HCT116 (cell line): ENCODE results near the gene PCDH10. TPM values are rescaled to one million over a fixed set of nuclear protein-coding genes. Genes with fewer than 3 reads are reported as not detected.

Experiments
- ATAC-seq: fragments of 200-7000 bp; cut with Tn5 transposase; 2 replicates; pipeline ENCODE4 v1.9.1; 2020; ENCODE audit warnings: mild to moderate bottlenecking, moderate library complexity
- BruUV-seq: library from RNA; stranded (reverse); fragments of 400-500 nt; replicated peaks from 2 replicates; lab custom pipeline; 2021; lab: Mats Ljungman, UMichigan
- CTCF ChIA-PET: fragments of 300-600 bp; sonication (Branson Sonifier 250); formaldehyde crosslinking; loops from one replicate; lab custom pipeline; 2021; ENCODE audit warnings: antibody characterized with exemption; lab: Charles Lee
- POLR2A ChIA-PET: fragments of 300-600, 350-600 bp; sonication (Branson Sonifier 250); formaldehyde crosslinking; loops from one replicate; lab custom pipeline; 2021; ENCODE audit warnings: antibody characterized with exemption; lab: Charles Lee
- RAD21 ChIA-PET, 2 experiments: fragments of 300-600 bp; sonication (Branson Sonifier 250); formaldehyde crosslinking; loops; one replicate each; lab custom pipeline; 2023; ENCODE audit warnings: low total read pairs in 2 of 2; ENCODE audit not compliant: uncharacterized antibody in 2 of 2, unreplicated experiment in 2 of 2, low non-redundant PET in 1 of 2; lab: Charles Lee
- DNase-seq: peaks from one replicate; pipeline ENCODE4 v3.0.0-alpha.2; 2010; ENCODE audit warnings: low read depth, low spot score
- H2AFZ ChIP-seq: fragments of 200-600 bp; shearing (Covaris generic), sonication (generic); 2 replicates; pipeline ENCODE4 v1.6.1; 2017; ENCODE audit warnings: low read depth, mixed run types, mixed read lengths, antibody characterized with exemption, low read length; ENCODE audit not compliant: poor library complexity, severe bottlenecking
- H3K27ac ChIP-seq: 2 replicates; pipeline ENCODE4 v1.5.1; 2012; ENCODE audit warnings: low read depth, low read length
- H3K27me3 ChIP-seq: fragments of 200-600 bp; sonication (generic); 2 replicates; pipeline ENCODE4 v1.6.1; 2016; ENCODE audit warnings: mixed run types, low read length, mixed read lengths; ENCODE audit not compliant: insufficient read depth
- H3K36me3 ChIP-seq, 2 experiments: fragments of 200-500 bp in 1 of 2; fragments of 200-600 bp in 1 of 2; sonication (Bioruptor generic) in 1 of 2; sonication (generic) in 1 of 2; 2 replicates each; pipeline versions ENCODE4 v1.5.1 to v1.6.1; 2014 to 2016; ENCODE audit warnings: low read length in 2 of 2, inconsistent platforms in 1 of 2, mixed read lengths in 1 of 2, mixed run types in 1 of 2; ENCODE audit not compliant: insufficient read depth in 2 of 2, control insufficient read depth in 1 of 2
- H3K4me1 ChIP-seq, 2 experiments: fragments of 200-600 bp in 1 of 2; sonication (generic) in 1 of 2; 2 replicates each; pipeline versions ENCODE4 v1.5.1 to v1.6.1; 2012 to 2017; ENCODE audit warnings: low read length in 2 of 2, inconsistent platforms in 1 of 2, mild to moderate bottlenecking in 1 of 2, mixed read lengths in 1 of 2, mixed run types in 1 of 2, moderate library complexity in 1 of 2; ENCODE audit not compliant: insufficient read depth in 2 of 2, control insufficient read depth in 1 of 2
- H3K4me2 ChIP-seq: fragments of 200-600 bp; sonication (generic); 2 replicates; pipeline ENCODE4 v1.6.1; 2017; ENCODE audit warnings: mixed run types, low read length, mixed read lengths
- H3K4me3 ChIP-seq, 2 experiments: fragments of 200-600 bp in 1 of 2; sonication (generic) in 1 of 2; replicated peaks in 1 of 2; 2 replicates each; pipeline ENCODE4 v1.5.1; 2011 to 2016; ENCODE audit warnings: low read length in 2 of 2, control low read depth in 1 of 2, low read depth in 1 of 2, mild to moderate bottlenecking in 1 of 2, mixed read lengths in 1 of 2, mixed run types in 1 of 2
- H3K79me2 ChIP-seq: fragments of 200-600 bp; sonication (generic); 2 replicates; pipeline ENCODE4 v1.6.1; 2017; ENCODE audit warnings: mild to moderate bottlenecking, mixed run types, low read length, moderate library complexity, mixed read lengths; ENCODE audit not compliant: insufficient read depth
- H3K9ac ChIP-seq: fragments of 200-600 bp; sonication (generic); 2 replicates; pipeline ENCODE4 v1.6.1; 2016; ENCODE audit warnings: low read length, mixed read lengths
- H3K9me2 ChIP-seq: fragments of 200-600 bp; sonication (generic), shearing (Covaris generic); 2 replicates; pipeline ENCODE4 v1.6.1; 2017; ENCODE audit warnings: mixed run types, mild to moderate bottlenecking, moderate library complexity; ENCODE audit not compliant: insufficient read depth
- H3K9me3 ChIP-seq, 2 experiments: fragments of 200-500 bp in 1 of 2; fragments of 200-600 bp in 1 of 2; sonication (Bioruptor generic) in 1 of 2; sonication (generic) in 1 of 2; 2 replicates each; pipeline ENCODE4 v1.6.1; 2014 to 2017; ENCODE audit warnings: low read length in 2 of 2, mixed read lengths in 2 of 2, inconsistent platforms in 1 of 2, low read depth in 1 of 2, mild to moderate bottlenecking in 1 of 2, mixed run types in 1 of 2, moderate library complexity in 1 of 2; ENCODE audit not compliant: control insufficient read depth in 1 of 2, insufficient read depth in 1 of 2
- H4K20me1 ChIP-seq: fragments of 200-600 bp; sonication (generic), shearing (Covaris generic); 2 replicates; pipeline ENCODE4 v1.6.1; 2017; ENCODE audit warnings: mixed run types, mild to moderate bottlenecking, moderate library complexity; ENCODE audit not compliant: insufficient read depth
- EGR1 ChIP-seq: IDR thresholded peaks from 2 replicates; pipeline ENCODE4 v1.6.1; 2012; ENCODE audit warnings: low read depth
- ELF1 ChIP-seq: IDR thresholded peaks from 2 replicates; pipeline ENCODE4 v1.6.1; 2012; ENCODE audit warnings: low read depth, borderline replicate concordance
- EZH2 ChIP-seq: fragments of 200-600 bp; sonication (generic); IDR thresholded peaks from 2 replicates; pipeline ENCODE4 v1.6.1; 2017; ENCODE audit warnings: antibody characterized with exemption, mixed run types
- EZH2phosphoT487 ChIP-seq: fragments of 200-600 bp; IDR thresholded peaks from 2 replicates; pipeline ENCODE4 v1.6.1; 2018; ENCODE audit warnings: antibody characterized with exemption, borderline replicate concordance
- JUND ChIP-seq: IDR thresholded peaks from 2 replicates; pipeline ENCODE4 v1.6.1; 2012
- POLR2A ChIP-seq: IDR thresholded peaks from 2 replicates; pipeline ENCODE4 v1.7.0; 2011; ENCODE audit warnings: borderline replicate concordance; ENCODE audit not compliant: insufficient read depth, insufficient read length; ENCODE audit errors: extremely low read depth
- RAD21 ChIP-seq: IDR thresholded peaks from 2 replicates; pipeline ENCODE4 v1.6.1; 2012; ENCODE audit warnings: low read depth, mild to moderate bottlenecking
- SP1 ChIP-seq: IDR thresholded peaks from 2 replicates; pipeline ENCODE4 v1.6.1; 2012; ENCODE audit warnings: low read depth
- YY1 ChIP-seq: IDR thresholded peaks from 2 replicates; pipeline ENCODE4 v1.6.1; 2011; ENCODE audit warnings: low read length, low read depth, moderate library complexity, mild to moderate bottlenecking; ENCODE audit not compliant: insufficient replicate concordance; ENCODE audit errors: extremely low read depth
- ZFX ChIP-seq: fragments of 450-650 bp; IDR thresholded peaks from 2 replicates; pipeline ENCODE4 v1.6.1; 2017
- ZNF274 ChIP-seq: fragments of 200-500 bp; sonication (Bioruptor generic); IDR thresholded peaks from 2 replicates; pipeline ENCODE4 v1.6.1; 2014; ENCODE audit warnings: mild to moderate bottlenecking, low read depth, low read length, inconsistent platforms
- intact Hi-C: fragments of 100-400 bp; cut with micrococcal nuclease; formaldehyde crosslinking; loops from 2 replicates; pipeline ENCODE4 v1.10.0; 2022
- total RNA-seq: library from RNA; stranded (reverse); gene quantifications from one replicate; pipeline ENCODE4 v1.2.1, GENCODE V29; 2021; ENCODE audit not compliant: unreplicated experiment
- TF ChIP-seq, protein P1 (sequence below): IDR thresholded peaks from 2 replicates; pipeline ENCODE4 v1.6.1; 2012
- TF ChIP-seq, protein P2 (sequence below): IDR thresholded peaks from 2 replicates; pipeline ENCODE4 v1.6.1; 2011; ENCODE audit warnings: mild to moderate bottlenecking, low read length, moderate library complexity; ENCODE audit not compliant: insufficient replicate concordance; ENCODE audit errors: extremely low read depth
- TF ChIP-seq, protein P3 (sequence below): IDR thresholded peaks from 2 replicates; pipeline ENCODE4 v1.6.1; 2012; ENCODE audit warnings: low read depth
- TF ChIP-seq, protein P4 (sequence below), 3 experiments: fragments of 200-600 bp in 1 of 3; sonication (generic) in 1 of 3; IDR thresholded peaks in 2 of 3; conservative IDR thresholded peaks in 1 of 3; 2 replicates each; pipeline ENCODE4 v1.5.1; 2012 to 2017; ENCODE audit warnings: low read depth in 2 of 3, low read length in 2 of 3, antibody characterized with exemption in 1 of 3, borderline replicate concordance in 1 of 3, control low read depth in 1 of 3, mild to moderate bottlenecking in 1 of 3, mixed read lengths in 1 of 3, mixed run types in 1 of 3, moderate library complexity in 1 of 3; ENCODE audit not compliant: insufficient read depth in 1 of 3

The PCDH10 gene
- total RNA-seq, 1 experiment from 2014 or later = not detected

DNA sequence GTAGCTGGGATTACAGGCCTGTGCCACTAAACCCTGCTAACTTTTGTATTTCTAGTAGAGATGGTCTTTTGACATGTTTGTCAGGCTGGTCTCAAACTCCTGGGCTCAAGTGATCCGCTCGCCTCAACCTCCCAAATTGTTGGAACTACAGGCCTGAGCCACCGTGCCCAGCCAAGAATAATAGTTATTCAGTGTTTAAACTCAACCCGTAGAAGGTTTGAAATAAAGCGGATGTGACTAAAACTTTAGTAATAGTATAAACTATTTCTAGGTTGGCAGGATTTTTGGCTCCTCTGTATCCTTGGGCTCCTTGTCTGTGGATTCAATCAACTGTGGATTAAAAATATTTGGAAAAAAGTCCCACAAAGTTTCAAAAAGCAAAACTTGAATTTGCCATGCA is 37.8 kb downstream of the PCDH10 start:
- no peaks in the 10 kb centered on the region for H3K4me1 ChIP-seq
- no peak overlapping the region for H2AFZ ChIP-seq
- no peaks in the 10 kb centered on the region for H3K9me3 ChIP-seq
- ChIA-PET POLR2A (no interaction called here), CTCF (no interaction called here), RAD21 (no interaction called here)
- no TSS peak for BruUV-seq
- intact Hi-C loops = no loop called here
- no peaks in the 10 kb centered on the region for H3K79me2 ChIP-seq
- H3K9ac ChIP-seq = no peak overlapping the region
- no peak overlapping the region for H3K27ac ChIP-seq
- no peaks in the 10 kb centered on the region for H3K9me2 ChIP-seq
- DNase-seq = no peak
- H3K4me3 ChIP-seq = no peak overlapping the region
- TF ChIP-seq EGR1 (no peak), JUND (no peak), EZH2 (no peak), ZFX (no peak), ZNF274 (no peak), YY1 (no peak), POLR2A (no peak), RAD21 (no peak), EZH2phosphoT487 (no peak), SP1 (no peak), ELF1 (no peak)
- TF ChIP-seq, protein P1, sequence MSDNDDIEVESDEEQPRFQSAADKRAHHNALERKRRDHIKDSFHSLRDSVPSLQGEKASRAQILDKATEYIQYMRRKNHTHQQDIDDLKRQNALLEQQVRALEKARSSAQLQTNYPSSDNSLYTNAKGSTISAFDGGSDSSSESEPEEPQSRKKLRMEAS = no peak
- TF ChIP-seq, protein P2, sequence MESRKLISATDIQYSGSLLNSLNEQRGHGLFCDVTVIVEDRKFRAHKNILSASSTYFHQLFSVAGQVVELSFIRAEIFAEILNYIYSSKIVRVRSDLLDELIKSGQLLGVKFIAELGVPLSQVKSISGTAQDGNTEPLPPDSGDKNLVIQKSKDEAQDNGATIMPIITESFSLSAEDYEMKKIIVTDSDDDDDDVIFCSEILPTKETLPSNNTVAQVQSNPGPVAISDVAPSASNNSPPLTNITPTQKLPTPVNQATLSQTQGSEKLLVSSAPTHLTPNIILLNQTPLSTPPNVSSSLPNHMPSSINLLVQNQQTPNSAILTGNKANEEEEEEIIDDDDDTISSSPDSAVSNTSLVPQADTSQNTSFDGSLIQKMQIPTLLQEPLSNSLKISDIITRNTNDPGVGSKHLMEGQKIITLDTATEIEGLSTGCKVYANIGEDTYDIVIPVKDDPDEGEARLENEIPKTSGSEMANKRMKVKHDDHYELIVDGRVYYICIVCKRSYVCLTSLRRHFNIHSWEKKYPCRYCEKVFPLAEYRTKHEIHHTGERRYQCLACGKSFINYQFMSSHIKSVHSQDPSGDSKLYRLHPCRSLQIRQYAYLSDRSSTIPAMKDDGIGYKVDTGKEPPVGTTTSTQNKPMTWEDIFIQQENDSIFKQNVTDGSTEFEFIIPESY = no peak
- TF ChIP-seq, protein P3, sequence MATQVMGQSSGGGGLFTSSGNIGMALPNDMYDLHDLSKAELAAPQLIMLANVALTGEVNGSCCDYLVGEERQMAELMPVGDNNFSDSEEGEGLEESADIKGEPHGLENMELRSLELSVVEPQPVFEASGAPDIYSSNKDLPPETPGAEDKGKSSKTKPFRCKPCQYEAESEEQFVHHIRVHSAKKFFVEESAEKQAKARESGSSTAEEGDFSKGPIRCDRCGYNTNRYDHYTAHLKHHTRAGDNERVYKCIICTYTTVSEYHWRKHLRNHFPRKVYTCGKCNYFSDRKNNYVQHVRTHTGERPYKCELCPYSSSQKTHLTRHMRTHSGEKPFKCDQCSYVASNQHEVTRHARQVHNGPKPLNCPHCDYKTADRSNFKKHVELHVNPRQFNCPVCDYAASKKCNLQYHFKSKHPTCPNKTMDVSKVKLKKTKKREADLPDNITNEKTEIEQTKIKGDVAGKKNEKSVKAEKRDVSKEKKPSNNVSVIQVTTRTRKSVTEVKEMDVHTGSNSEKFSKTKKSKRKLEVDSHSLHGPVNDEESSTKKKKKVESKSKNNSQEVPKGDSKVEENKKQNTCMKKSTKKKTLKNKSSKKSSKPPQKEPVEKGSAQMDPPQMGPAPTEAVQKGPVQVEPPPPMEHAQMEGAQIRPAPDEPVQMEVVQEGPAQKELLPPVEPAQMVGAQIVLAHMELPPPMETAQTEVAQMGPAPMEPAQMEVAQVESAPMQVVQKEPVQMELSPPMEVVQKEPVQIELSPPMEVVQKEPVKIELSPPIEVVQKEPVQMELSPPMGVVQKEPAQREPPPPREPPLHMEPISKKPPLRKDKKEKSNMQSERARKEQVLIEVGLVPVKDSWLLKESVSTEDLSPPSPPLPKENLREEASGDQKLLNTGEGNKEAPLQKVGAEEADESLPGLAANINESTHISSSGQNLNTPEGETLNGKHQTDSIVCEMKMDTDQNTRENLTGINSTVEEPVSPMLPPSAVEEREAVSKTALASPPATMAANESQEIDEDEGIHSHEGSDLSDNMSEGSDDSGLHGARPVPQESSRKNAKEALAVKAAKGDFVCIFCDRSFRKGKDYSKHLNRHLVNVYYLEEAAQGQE = no peak
- TF ChIP-seq, protein P4, sequence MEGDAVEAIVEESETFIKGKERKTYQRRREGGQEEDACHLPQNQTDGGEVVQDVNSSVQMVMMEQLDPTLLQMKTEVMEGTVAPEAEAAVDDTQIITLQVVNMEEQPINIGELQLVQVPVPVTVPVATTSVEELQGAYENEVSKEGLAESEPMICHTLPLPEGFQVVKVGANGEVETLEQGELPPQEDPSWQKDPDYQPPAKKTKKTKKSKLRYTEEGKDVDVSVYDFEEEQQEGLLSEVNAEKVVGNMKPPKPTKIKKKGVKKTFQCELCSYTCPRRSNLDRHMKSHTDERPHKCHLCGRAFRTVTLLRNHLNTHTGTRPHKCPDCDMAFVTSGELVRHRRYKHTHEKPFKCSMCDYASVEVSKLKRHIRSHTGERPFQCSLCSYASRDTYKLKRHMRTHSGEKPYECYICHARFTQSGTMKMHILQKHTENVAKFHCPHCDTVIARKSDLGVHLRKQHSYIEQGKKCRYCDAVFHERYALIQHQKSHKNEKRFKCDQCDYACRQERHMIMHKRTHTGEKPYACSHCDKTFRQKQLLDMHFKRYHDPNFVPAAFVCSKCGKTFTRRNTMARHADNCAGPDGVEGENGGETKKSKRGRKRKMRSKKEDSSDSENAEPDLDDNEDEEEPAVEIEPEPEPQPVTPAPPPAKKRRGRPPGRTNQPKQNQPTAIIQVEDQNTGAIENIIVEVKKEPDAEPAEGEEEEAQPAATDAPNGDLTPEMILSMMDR (IDR thresholded peaks at IDR 0.05 in 2 of 3, conservative IDR thresholded peaks at IDR 0.05 in 1 of 3; ENCODE audit: borderline replicate concordance in 1 of 3, insufficient read depth in 1 of 3, low read depth in 2 of 3, low read length in 2 of 3) = no peak
- TF ChIP-seq, all 23 proteins: peak for 0
- Histone ChIP-seq H3K36me3 (no peaks in the 10 kb centered on the region), H3K27me3 (no peaks in the 10 kb centered on the region), H3K4me2 (no peak overlapping the region), H4K20me1 (no peaks in the 10 kb centered on the region)
- ATAC-seq = no peak
